SU-DHL-6 (cell line): ENCODE results near the gene DCAF4.

Experiments
- H2AFZ ChIP-seq: fragments of 200-600 bp; sonication (generic); 2 replicates; pipeline ENCODE4 v1.6.1; 2014; ENCODE audit warnings: low read depth, mild to moderate bottlenecking, moderate library complexity, mixed read lengths, antibody characterized with exemption, low read length; ENCODE audit not compliant: severe bottlenecking
- H3F3A ChIP-seq: fragments of 200-600 bp; shearing (Covaris generic); 2 replicates; pipeline ENCODE4 v1.6.0; 2016; ENCODE audit warnings: antibody characterized with exemption, mild to moderate bottlenecking; ENCODE audit not compliant: insufficient read depth
- H3K27ac ChIP-seq: fragments of 200-600 bp; sonication (generic); 2 replicates; pipeline ENCODE4 v1.5.1; 2016; ENCODE audit warnings: low read depth, mild to moderate bottlenecking, low read length, moderate library complexity, mixed read lengths
- H3K27me3 ChIP-seq: fragments of 200-600 bp; sonication (generic), shearing (Covaris generic); 2 replicates; pipeline ENCODE4 v1.6.0; 2014; ENCODE audit warnings: mild to moderate bottlenecking, low read length
- H3K36me3 ChIP-seq: fragments of 200-600 bp; sonication (generic); 2 replicates; pipeline ENCODE4 v1.6.1; 2014; ENCODE audit warnings: mild to moderate bottlenecking, low read length, mixed read lengths
- H3K4me2 ChIP-seq: fragments of 300-600, 200-600 bp; shearing (Covaris generic), sonication (generic); 2 replicates; pipeline ENCODE4 v1.6.0; 2014; ENCODE audit warnings: low read length, low read depth, mild to moderate bottlenecking; ENCODE audit not compliant: poor library complexity, severe bottlenecking
- H3K4me3 ChIP-seq: fragments of 200-600 bp; sonication (generic); 2 replicates; pipeline ENCODE4 v1.5.1; 2014; ENCODE audit warnings: antibody characterized with exemption, low read length, mild to moderate bottlenecking, mixed read lengths; ENCODE audit not compliant: insufficient read depth, poor library complexity, severe bottlenecking
- H3K79me2 ChIP-seq: fragments of 200-600 bp; sonication (generic); 2 replicates; pipeline ENCODE4 v1.6.1; 2014; ENCODE audit warnings: mild to moderate bottlenecking, low read length, moderate library complexity; ENCODE audit not compliant: insufficient read depth
- H3K9ac ChIP-seq: fragments of 200-600 bp; sonication (generic); 2 replicates; pipeline ENCODE4 v1.7.0; 2014; ENCODE audit warnings: mild to moderate bottlenecking, low read length
- H3K9me2 ChIP-seq: fragments of 200-600 bp; sonication (generic); replicated peaks from 2 replicates; pipeline ENCODE4 v1.6.1; 2014; ENCODE audit warnings: low read length; ENCODE audit not compliant: insufficient read depth
- H3K9me3 ChIP-seq: fragments of 200-600 bp; sonication (generic); 2 replicates; pipeline ENCODE4 v1.6.1; 2014; ENCODE audit warnings: low read length, mixed read lengths; ENCODE audit not compliant: insufficient read depth
- H4K20me1 ChIP-seq: fragments of 200-600 bp; sonication (generic); 2 replicates; pipeline ENCODE4 v1.6.1; 2014; ENCODE audit warnings: low read depth, mild to moderate bottlenecking, antibody characterized with exemption, low read length, moderate library complexity, mixed read lengths
- CTCF ChIP-seq: fragments of 200-600 bp; sonication (generic); IDR thresholded peaks from one replicate; pipeline ENCODE4 v1.5.1; 2017; ENCODE audit warnings: antibody characterized with exemption, mild to moderate bottlenecking, low read length, moderate library complexity; ENCODE audit not compliant: insufficient read depth, poor library complexity, severe bottlenecking
- EZH2phosphoT487 ChIP-seq: fragments of 200-600 bp; sonication (generic), shearing (Covaris generic); conservative IDR thresholded peaks from 2 replicates; pipeline ENCODE4 v1.6.1; 2018; ENCODE audit warnings: mild to moderate bottlenecking, antibody characterized with exemption, low read length, moderate library complexity, mixed read lengths

The DCAF4 gene

DNA sequence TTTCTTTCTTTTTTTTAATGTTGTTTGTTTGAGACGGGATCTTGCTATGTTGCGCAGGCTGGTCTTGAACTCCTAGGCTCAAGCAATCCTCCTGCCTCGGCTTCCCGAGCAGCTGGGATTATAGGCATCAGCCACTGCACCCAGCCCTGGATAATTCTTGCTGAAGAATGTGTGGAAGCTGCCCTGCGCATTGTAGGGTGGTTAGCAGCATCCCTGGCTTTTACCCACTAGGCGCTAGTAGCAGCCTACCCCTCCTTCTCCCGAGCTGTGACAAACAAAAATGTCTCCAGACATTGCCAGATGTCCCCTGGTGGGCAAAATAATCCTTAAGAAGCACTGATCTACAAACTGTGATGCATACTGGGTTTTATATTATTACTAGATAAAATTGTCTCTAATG, 6.6 kb downstream of the DCAF4 start:
- H3K79me2 ChIP-seq: peaks cover 91% of the 10 kb centered on the region
- H3K4me2 ChIP-seq: no peak overlapping the region
- no peak overlapping the region for H3K4me3 ChIP-seq
- H3K36me3 ChIP-seq: no peaks in the 10 kb centered on the region
- no peaks in the 10 kb centered on the region for H3K9me2 ChIP-seq
- H2AFZ ChIP-seq: no peak overlapping the region
- H3K9me3 ChIP-seq: no peaks in the 10 kb centered on the region
- H3K9ac ChIP-seq: no peak overlapping the region
- no peaks in the 10 kb centered on the region for H3F3A ChIP-seq
- H3K27me3 ChIP-seq: no peaks in the 10 kb centered on the region
- TF ChIP-seq EZH2phosphoT487 (no peak), CTCF (no peak)
- no peaks in the 10 kb centered on the region; the same call in 1 of the 2 replicates for H4K20me1 ChIP-seq
- H3K27ac ChIP-seq: no peak overlapping the region

- Histone ChIP-seq H3K9me2 (no peaks in the 10 kb centered on the region), H3K36me3 (no peaks in the 10 kb centered on the region), H3K4me2 (no peak overlapping the region), H3K27ac (no peak overlapping the region), H3K27me3 (no peaks in the 10 kb centered on the region), H4K20me1 (no peaks in the 10 kb centered on the region; the same call in 1 of the 2 replicates), H3F3A (no peaks in the 10 kb centered on the region), H3K4me3 (no peak overlapping the region), H3K9me3 (no peaks in the 10 kb centered on the region), H2AFZ (no peak overlapping the region), H3K79me2 (peaks cover 26% of the 10 kb centered on the region), H3K9ac (no peak overlapping the region)
- TF ChIP-seq EZH2phosphoT487 (no peak), CTCF (no peak)
Measured at GRCh38 chr14:72939630-72940029, 13.4 kb downstream of the DCAF4 start.

- no peak for TF ChIP-seq EZH2phosphoT487
- TF ChIP-seq CTCF: no peak
- no peaks in the 10 kb centered on the region for H3K36me3 ChIP-seq
- H3K9ac ChIP-seq: no peak overlapping the region
- peaks cover 8% of the 10 kb centered on the region for H3K79me2 ChIP-seq
- no peak overlapping the region for H3K4me2 ChIP-seq
- H3K27ac ChIP-seq: no peak overlapping the region
- H2AFZ ChIP-seq: no peak overlapping the region
- no peaks in the 10 kb centered on the region for H3K27me3 ChIP-seq
- H3F3A ChIP-seq: no peaks in the 10 kb centered on the region
- no peaks in the 10 kb centered on the region for H3K9me2 ChIP-seq
- H4K20me1 ChIP-seq: no peaks in the 10 kb centered on the region
- H3K9me3 ChIP-seq: no peaks in the 10 kb centered on the region
- H3K4me3 ChIP-seq: no peak overlapping the region
Measured at GRCh38 chr14:72941286-72941985, 15.2 kb downstream of the DCAF4 start.
